Measurements from ENCODE around the gene EMP3.

GRCh38 chr19:48290401-48290770, 35.0 kb upstream of the EMP3 start:
- TF ChIP-seq CTCF (IDR thresholded peaks at IDR 0.05): no peak
- no peak for TF ChIP-seq POLR2A (IDR thresholded peaks at IDR 0.05)
